ENCODE results near the gene PHLPP1.

PHLPP1 gene

DNA sequence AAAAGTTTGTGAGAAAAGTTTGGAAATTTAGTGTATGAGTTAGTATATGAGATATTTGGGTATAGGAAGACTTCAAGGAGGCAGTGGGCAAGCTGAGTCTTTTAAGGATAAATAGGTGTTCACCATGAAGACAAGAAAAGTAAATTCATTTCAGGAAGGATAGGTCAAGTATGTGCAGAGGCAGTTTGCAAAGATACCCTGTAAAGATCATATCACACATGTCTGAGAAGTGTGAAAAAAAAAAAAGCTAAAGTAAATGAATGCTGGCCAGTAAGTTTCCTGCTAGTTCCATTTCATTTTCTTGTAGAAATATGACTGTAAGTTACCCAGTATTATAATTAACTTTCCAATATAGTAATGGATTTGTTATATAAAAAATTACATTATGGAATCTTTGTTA is 131.0 kb downstream of the PHLPP1 start:
- H3K4me1 ChIP-seq (ENCODE audit: control insufficient read depth, insufficient read depth, low read length): 0 out of 2 replicates have a peak, but pooled peaks cover 2% of the 10 kb centered on the region
- H3K27ac ChIP-seq (ENCODE audit: low read length): no peak overlapping the region
- H3K9me3 ChIP-seq (ENCODE audit: control insufficient read depth, insufficient read depth, low read length): no peaks in the 10 kb centered on the region
- no peak overlapping the region for H3K4me3 ChIP-seq (ENCODE audit: low read length)
- H3K27me3 ChIP-seq (ENCODE audit: control insufficient read depth, insufficient read depth, low read length): no peaks in the 10 kb centered on the region
- no peaks in the 10 kb centered on the region for H3K36me3 ChIP-seq (ENCODE audit: control insufficient read depth, insufficient read depth, low read length)
- DNase-seq (ENCODE audit: low read depth, low spot score): no peak

DNA sequence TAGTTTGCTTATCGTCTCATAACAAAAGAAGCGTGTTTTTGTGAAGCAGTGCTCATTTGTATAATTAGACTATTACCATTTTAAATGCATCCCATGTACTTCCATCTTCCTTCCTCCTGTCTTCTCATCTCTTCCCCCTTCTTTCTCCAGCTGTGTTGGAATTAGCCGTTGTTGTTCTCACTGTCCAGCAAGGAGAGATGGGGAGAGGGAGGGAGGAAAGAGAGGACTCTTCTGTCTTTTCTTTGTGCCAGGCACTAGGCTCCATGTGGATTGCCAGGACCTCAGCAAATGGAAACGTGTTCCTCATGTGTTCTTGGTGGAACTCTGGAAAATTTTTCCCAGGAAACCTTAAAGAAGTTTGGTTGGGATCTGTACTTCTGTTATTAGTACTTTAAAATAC is 131.7 kb downstream of the PHLPP1 start:
- DNase-seq (ENCODE audit: low read depth, low spot score): no peak
- Histone ChIP-seq H3K27ac (ENCODE audit: low read length) (no peak overlapping the region), H3K27me3 (ENCODE audit: control insufficient read depth, insufficient read depth, low read length) (no peaks in the 10 kb centered on the region), H3K4me1 (ENCODE audit: control insufficient read depth, insufficient read depth, low read length) (0 out of 2 replicates have a peak, but pooled peaks cover 2% of the 10 kb centered on the region), H3K9me3 (ENCODE audit: control insufficient read depth, insufficient read depth, low read length) (no peaks in the 10 kb centered on the region), H3K36me3 (ENCODE audit: control insufficient read depth, insufficient read depth, low read length) (no peaks in the 10 kb centered on the region), H3K4me3 (ENCODE audit: low read length) (no peak overlapping the region)
- WGBS (ENCODE audit: insufficient coverage, insufficient read length): no CpG with 5 or more reads among the region's 4 CpGs

DNA sequence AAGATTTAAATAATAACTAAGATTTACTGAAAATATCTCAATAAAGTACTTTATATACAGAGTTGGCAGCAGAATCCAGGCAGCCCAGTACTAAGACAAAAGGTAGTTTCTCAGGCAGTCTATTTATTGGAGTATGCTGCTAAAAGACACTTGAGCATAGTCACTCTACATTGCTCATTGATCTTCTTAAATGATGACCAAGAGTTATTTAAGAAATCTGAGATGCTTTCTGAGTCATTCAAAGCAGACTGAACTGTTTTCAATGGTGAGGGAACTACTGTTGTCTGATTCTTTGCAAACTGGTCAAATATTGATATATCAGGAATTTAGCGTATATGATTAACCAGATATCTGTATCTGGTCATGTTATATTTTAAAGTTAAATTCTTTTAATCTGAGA is 133.6 kb downstream of the PHLPP1 start:
- no peak overlapping the region for H3K4me3 ChIP-seq (ENCODE audit: low read length)
- no peaks in the 10 kb centered on the region for H3K36me3 ChIP-seq (ENCODE audit: control insufficient read depth, insufficient read depth, low read length)
- H3K9me3 ChIP-seq (ENCODE audit: control insufficient read depth, insufficient read depth, low read length): no peaks in the 10 kb centered on the region
- H3K4me1 ChIP-seq (ENCODE audit: control insufficient read depth, insufficient read depth, low read length): 0 out of 2 replicates have a peak, but pooled peaks cover 2% of the 10 kb centered on the region
- no peak overlapping the region for H3K27ac ChIP-seq (ENCODE audit: low read length)
- no CpG with 5 or more reads among the region's 1 CpG for WGBS (ENCODE audit: insufficient coverage, insufficient read length)
- no peak for DNase-seq (ENCODE audit: low read depth, low spot score)
- no peaks in the 10 kb centered on the region for H3K27me3 ChIP-seq (ENCODE audit: control insufficient read depth, insufficient read depth, low read length)

DNA sequence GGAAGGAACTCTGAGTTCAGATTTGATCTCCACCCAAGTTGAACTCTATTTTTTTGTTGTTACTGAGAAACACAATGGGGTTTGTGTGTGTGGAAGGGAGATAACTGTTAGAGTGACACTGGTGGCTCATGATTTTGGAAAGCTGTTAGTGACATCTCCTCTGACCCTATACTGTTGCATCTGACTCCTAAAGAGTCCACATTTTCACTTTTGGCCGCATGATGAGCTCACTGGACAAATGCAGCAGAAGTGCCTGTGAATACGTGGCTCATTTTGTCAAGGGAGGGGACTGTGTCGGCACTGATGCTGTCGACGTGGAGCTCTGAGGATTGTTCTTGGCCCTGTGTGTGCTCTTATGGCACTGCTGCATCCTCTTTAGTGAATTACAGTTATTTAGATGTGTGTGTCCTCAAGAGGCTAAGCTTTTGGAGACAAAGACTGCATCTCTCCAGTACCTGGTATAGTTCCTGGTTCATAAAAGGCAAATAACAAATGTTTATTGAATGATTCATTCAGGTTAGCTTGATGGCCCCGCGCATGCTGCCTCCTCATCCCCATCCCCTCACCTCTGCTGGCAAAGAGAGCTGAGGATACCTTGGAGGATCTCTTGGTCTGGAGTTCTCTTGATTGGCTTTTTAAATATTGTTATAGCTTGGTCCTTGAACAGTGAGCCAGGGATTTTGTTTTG is 135.4 kb downstream of the PHLPP1 start:
- no peak overlapping the region for H3K27ac ChIP-seq (ENCODE audit: low read length)
- H3K4me3 ChIP-seq (ENCODE audit: low read length): no peak overlapping the region
- H3K4me1 ChIP-seq (ENCODE audit: control insufficient read depth, insufficient read depth, low read length): no peaks in the 10 kb centered on the region
- no peak for DNase-seq (ENCODE audit: low read depth, low spot score)
- WGBS (ENCODE audit: insufficient coverage, insufficient read length): no CpG with 5 or more reads among the region's 7 CpGs
- H3K9me3 ChIP-seq (ENCODE audit: control insufficient read depth, insufficient read depth, low read length): no peaks in the 10 kb centered on the region
- no peaks in the 10 kb centered on the region for H3K36me3 ChIP-seq (ENCODE audit: control insufficient read depth, insufficient read depth, low read length)
- no peaks in the 10 kb centered on the region for H3K27me3 ChIP-seq (ENCODE audit: control insufficient read depth, insufficient read depth, low read length)

DNA sequence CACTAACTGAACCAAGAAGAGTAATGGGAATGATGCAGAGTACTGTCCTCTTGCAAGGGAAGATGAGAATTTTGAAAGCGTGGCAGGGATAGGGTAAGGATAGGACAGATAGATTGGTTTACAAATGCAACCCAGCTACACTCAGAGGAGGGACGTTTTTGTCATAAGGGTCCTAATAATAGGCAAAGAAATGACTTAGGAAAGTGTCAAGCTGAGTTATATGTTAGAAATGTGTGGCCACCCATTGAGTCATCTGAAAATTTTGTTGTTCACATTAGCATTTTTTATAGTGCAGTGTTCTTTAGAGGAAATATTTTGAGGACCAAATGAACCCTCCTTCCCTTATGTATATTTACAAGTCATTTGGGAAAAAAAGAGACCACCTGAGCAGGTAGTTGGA is 137.5 kb downstream of the PHLPP1 start:
- H3K9me3 ChIP-seq (ENCODE audit: control insufficient read depth, insufficient read depth, low read length): no peaks in the 10 kb centered on the region
- H3K4me3 ChIP-seq (ENCODE audit: low read length): no peak overlapping the region
- no peaks in the 10 kb centered on the region for H3K27me3 ChIP-seq (ENCODE audit: control insufficient read depth, insufficient read depth, low read length)
- no peak for DNase-seq (ENCODE audit: low read depth, low spot score)
- H3K36me3 ChIP-seq (ENCODE audit: control insufficient read depth, insufficient read depth, low read length): no peaks in the 10 kb centered on the region
- WGBS (ENCODE audit: insufficient coverage, insufficient read length): no CpG with 5 or more reads among the region's 2 CpGs
- H3K4me1 ChIP-seq (ENCODE audit: control insufficient read depth, insufficient read depth, low read length): no peaks in the 10 kb centered on the region; the same call in 1 of the 2 replicates
- no peak overlapping the region for H3K27ac ChIP-seq (ENCODE audit: low read length)

DNA sequence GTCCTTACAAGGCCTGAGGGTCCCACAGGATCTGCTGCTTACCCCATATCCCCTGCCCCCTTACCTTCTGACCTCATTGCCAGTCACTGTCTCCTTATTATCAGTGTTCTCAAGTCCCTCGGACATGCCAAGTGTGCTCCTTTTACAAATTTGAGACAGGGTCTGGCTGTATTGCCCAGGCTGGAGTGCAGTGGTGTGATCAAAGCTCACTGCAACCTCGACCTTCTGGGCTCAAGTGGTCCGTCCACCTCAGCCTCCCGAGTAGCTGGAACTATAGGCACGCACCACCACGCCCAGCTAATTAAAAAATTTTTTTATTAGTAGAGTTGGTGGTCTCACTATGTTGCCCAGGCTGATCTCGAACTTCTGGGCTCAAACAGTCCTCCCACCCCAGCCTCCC is 141.0 kb downstream of the PHLPP1 start:
- Histone ChIP-seq H3K4me3 (ENCODE audit: low read length) (no peak overlapping the region), H3K27me3 (ENCODE audit: control insufficient read depth, insufficient read depth, low read length) (no peaks in the 10 kb centered on the region), H3K4me1 (ENCODE audit: control insufficient read depth, insufficient read depth, low read length) (no peaks in the 10 kb centered on the region; the same call in 1 of the 2 replicates), H3K27ac (ENCODE audit: low read length) (no peak overlapping the region), H3K36me3 (ENCODE audit: control insufficient read depth, insufficient read depth, low read length) (peaks cover 2% of the 10 kb centered on the region; the same call in 1 of the 2 replicates), H3K9me3 (ENCODE audit: control insufficient read depth, insufficient read depth, low read length) (no peaks in the 10 kb centered on the region)
- WGBS (ENCODE audit: insufficient coverage, insufficient read length): no CpG with 5 or more reads among the region's 7 CpGs
- DNase-seq (ENCODE audit: low read depth, low spot score): no peak

DNA sequence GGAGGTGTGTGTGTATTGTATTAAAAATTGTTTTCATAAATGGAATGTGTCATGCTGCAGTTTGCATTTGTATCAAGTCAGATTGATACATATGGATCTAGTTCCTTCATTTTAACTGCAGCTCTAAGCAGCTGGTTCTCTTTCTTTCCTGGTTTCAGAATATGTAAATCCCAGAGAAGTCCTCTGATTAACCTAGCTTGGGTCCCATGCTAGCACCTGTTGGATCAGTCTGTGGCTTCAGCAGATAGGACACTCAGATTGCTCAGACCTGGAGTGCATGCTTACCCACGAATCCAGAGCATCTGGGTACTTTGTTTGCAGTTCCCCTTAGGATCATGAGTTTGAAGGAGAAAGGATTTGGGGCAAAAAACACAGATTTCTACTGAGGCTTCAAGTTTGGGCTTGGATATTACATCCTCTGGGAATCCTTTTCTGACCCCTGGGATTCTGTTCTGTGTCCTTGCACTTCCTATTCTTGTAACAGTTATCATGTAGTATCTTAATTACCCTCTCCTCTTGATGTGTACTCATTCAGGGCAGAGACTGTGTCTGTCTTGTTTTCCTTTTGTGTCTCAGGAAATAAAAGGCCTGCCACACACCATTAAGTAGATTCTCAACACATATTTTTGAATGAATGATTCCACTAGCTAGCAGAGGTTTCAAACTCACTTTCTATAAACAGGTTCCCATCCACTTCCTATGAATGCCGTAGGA is 142.1 kb downstream of the PHLPP1 start:
- DNase-seq (ENCODE audit: low read depth, low spot score): no peak
- no peak overlapping the region for H3K27ac ChIP-seq (ENCODE audit: low read length)
- no peaks in the 10 kb centered on the region; the same call in 1 of the 2 replicates for H3K4me1 ChIP-seq (ENCODE audit: control insufficient read depth, insufficient read depth, low read length)
- no CpG with 5 or more reads among the region's 2 CpGs for WGBS (ENCODE audit: insufficient coverage, insufficient read length)
- H3K4me3 ChIP-seq (ENCODE audit: low read length): no peak overlapping the region
- peaks cover 2% of the 10 kb centered on the region; the same call in 1 of the 2 replicates for H3K36me3 ChIP-seq (ENCODE audit: control insufficient read depth, insufficient read depth, low read length)
- no peaks in the 10 kb centered on the region for H3K27me3 ChIP-seq (ENCODE audit: control insufficient read depth, insufficient read depth, low read length)
- H3K9me3 ChIP-seq (ENCODE audit: control insufficient read depth, insufficient read depth, low read length): no peaks in the 10 kb centered on the region

DNA sequence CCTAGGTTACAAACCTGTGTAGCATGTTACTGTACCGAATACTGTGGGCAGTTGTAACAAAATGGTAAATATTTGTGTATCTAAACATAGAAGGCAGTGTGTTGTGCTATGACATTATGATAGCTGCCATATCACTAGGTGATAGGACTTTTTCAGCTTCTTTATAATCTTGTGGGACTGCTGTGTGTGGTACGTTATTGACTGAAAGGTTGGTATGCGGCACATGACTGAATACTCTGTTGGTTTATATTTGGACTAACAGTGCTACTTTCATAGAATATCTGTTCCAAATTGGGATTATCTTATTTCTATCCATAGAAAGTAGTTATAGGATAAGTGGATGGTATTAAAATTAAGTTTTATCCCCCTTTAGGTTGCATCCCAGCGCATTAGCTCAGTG is 144.7 kb downstream of the PHLPP1 start:
- DNase-seq (ENCODE audit: low read depth, low spot score): no peak
- WGBS (ENCODE audit: insufficient coverage, insufficient read length): no CpG with 5 or more reads among the region's 4 CpGs
- Histone ChIP-seq H3K4me3 (ENCODE audit: low read length) (no peak overlapping the region), H3K36me3 (ENCODE audit: control insufficient read depth, insufficient read depth, low read length) (peaks cover 2% of the 10 kb centered on the region; the same call in 1 of the 2 replicates), H3K4me1 (ENCODE audit: control insufficient read depth, insufficient read depth, low read length) (no peaks in the 10 kb centered on the region; the same call in 1 of the 2 replicates), H3K27me3 (ENCODE audit: control insufficient read depth, insufficient read depth, low read length) (no peaks in the 10 kb centered on the region), H3K9me3 (ENCODE audit: control insufficient read depth, insufficient read depth, low read length) (no peaks in the 10 kb centered on the region), H3K27ac (ENCODE audit: low read length) (no peak overlapping the region)

DNA sequence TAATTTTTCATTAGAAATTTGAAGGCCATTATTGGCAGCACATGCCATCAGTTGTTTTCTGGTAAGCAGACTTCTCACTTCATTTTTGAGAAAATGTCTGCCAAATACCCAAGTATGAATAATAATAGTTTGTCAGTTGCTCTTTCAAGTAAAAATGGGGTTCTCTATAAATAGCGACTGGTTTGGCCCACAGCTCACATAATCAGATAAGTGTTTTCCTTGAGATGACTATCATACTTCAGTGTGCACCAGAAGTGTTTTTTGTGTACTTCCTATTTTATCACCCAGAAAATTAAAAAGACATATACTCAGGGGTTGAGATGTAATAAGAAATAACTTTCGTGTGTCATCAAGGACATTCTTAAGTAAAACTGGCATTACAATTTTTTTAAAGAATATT is 147.1 kb downstream of the PHLPP1 start:
- no peak for DNase-seq (ENCODE audit: low read depth, low spot score)
- WGBS (ENCODE audit: insufficient coverage, insufficient read length): no CpG with 5 or more reads among the region's 2 CpGs
- Histone ChIP-seq H3K27ac (ENCODE audit: low read length) (no peak overlapping the region), H3K36me3 (ENCODE audit: control insufficient read depth, insufficient read depth, low read length) (peaks cover 2% of the 10 kb centered on the region; the same call in 1 of the 2 replicates), H3K4me1 (ENCODE audit: control insufficient read depth, insufficient read depth, low read length) (no peaks in the 10 kb centered on the region), H3K9me3 (ENCODE audit: control insufficient read depth, insufficient read depth, low read length) (no peaks in the 10 kb centered on the region), H3K27me3 (ENCODE audit: control insufficient read depth, insufficient read depth, low read length) (no peaks in the 10 kb centered on the region), H3K4me3 (ENCODE audit: low read length) (no peak overlapping the region)

DNA sequence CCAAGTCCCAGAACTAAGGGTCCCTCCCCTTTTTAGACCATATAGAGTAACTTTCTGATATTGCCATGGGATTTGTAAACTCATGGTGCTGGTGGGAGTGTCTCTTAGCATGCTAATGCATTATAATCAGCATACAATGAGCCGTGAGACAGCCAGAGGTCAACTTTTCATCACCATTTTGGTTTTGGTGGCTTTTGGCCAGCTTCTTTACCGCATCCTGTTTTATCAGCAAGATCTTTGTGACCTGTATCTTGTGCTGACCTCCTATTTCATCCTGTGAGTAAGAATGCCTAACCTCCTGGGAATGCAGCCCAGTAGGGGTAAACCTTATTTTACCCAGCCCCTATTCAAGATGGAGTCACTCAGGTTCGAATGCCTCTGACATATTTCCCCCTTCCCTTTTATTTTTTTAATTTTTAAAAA is 148.2 kb downstream of the PHLPP1 start:
- Histone ChIP-seq H3K27me3 (ENCODE audit: control insufficient read depth, insufficient read depth, low read length) (no peaks in the 10 kb centered on the region), H3K4me3 (ENCODE audit: low read length) (no peak overlapping the region), H3K27ac (ENCODE audit: low read length) (no peak overlapping the region), H3K9me3 (ENCODE audit: control insufficient read depth, insufficient read depth, low read length) (no peaks in the 10 kb centered on the region), H3K36me3 (ENCODE audit: control insufficient read depth, insufficient read depth, low read length) (peaks cover 2% of the 10 kb centered on the region; the same call in 1 of the 2 replicates), H3K4me1 (ENCODE audit: control insufficient read depth, insufficient read depth, low read length) (no peaks in the 10 kb centered on the region)
- no CpG with 5 or more reads among the region's 3 CpGs for WGBS (ENCODE audit: insufficient coverage, insufficient read length)
- DNase-seq (ENCODE audit: low read depth, low spot score): no peak
